Measurements from ENCODE around the gene BICC1. TPM values are rescaled to one million over a fixed set of nuclear protein-coding genes. Genes with fewer than 3 reads are reported as not detected.

Gene BICC1
- total and polyA plus RNA-seq, 2 of the 8 experiments (the other 6 are each of a cell fraction or from before 2014, with no cell fraction given): 0.20 to 0.73 TPM

GRCh38 chr10:58693919-58694318 lies 181.2 kb downstream of the BICC1 start:
- Histone ChIP-seq H4K20me1 (replicated peaks in 1 of 2; ENCODE audit: control insufficient read depth in 1 of 2, insufficient read depth in 2 of 2, low read length in 2 of 2) (no peaks in the 10 kb centered on the region), H3K18ac (ENCODE audit: extremely low read depth, low read length) (no peak overlapping the region), H4K91ac (replicated peaks; ENCODE audit: insufficient read length, low read length) (no peak overlapping the region), H2BK120ac (replicated peaks; ENCODE audit: low read depth, low read length) (no peak overlapping the region), H3K27ac (ENCODE audit: low read depth, low read length) (no peak overlapping the region), H3K9me3 (ENCODE audit: insufficient read depth in 2 of 2, low read depth in 1 of 2, low read length in 1 of 2) (no peaks in the 10 kb centered on the region; a peak in 1 of 4 replicates), H3K4ac (replicated peaks; ENCODE audit: insufficient read length, low read depth, low read length) (no peak overlapping the region), H3K23me2 (ENCODE audit: low read depth, low read length) (no peaks in the 10 kb centered on the region), H3K4me3 (ENCODE audit: extremely low read depth in 1 of 4, insufficient read depth in 2 of 4, low read depth in 3 of 4, low read length in 4 of 4) (no peak overlapping the region), H2BK20ac (ENCODE audit: low read length) (no peak overlapping the region), H2BK12ac (ENCODE audit: low read depth, low read length) (no peak overlapping the region), H4K8ac (ENCODE audit: extremely low read depth, insufficient read depth, low read length) (no peak overlapping the region), H3K14ac (ENCODE audit: insufficient read length) (no peak overlapping the region), H3K9ac (replicated peaks in 1 of 4; ENCODE audit: extremely low read depth in 1 of 4, low read depth in 3 of 4, low read length in 3 of 4) (no peak overlapping the region), H3K4me2 (ENCODE audit: insufficient read depth in 1 of 2, low read depth in 2 of 2, low read length in 2 of 2) (no peak overlapping the region), H2AK5ac (ENCODE audit: low read depth, low read length) (no peak overlapping the region), H4K5ac (ENCODE audit: insufficient read length, low read depth, low read length) (no peak overlapping the region), H2BK5ac (ENCODE audit: low read depth, low read length) (no peak overlapping the region), H2BK15ac (ENCODE audit: low read length) (no peak overlapping the region), H3K27me3 (replicated peaks in 1 of 4; ENCODE audit: control insufficient read depth in 3 of 4, extremely low read depth in 1 of 4, insufficient read depth in 3 of 4, low read length in 3 of 4) (no peaks in the 10 kb centered on the region), H3K79me2 (ENCODE audit: control insufficient read depth in 1 of 2, insufficient read depth in 2 of 2, low read length in 2 of 2) (no peaks in the 10 kb centered on the region), H3K23ac (ENCODE audit: insufficient read length) (no peak overlapping the region), H3K79me1 (ENCODE audit: low read depth, low read length) (no peaks in the 10 kb centered on the region), H2AFZ (ENCODE audit: low read length) (no peak overlapping the region), H3K4me1 (replicated peaks in 1 of 4; ENCODE audit: control insufficient read depth in 3 of 4, insufficient read depth in 4 of 4, low read length in 3 of 4) (peaks cover 0 to 4% (median 2%) of the 10 kb centered on the region in 4 experiments; a peak in 2 of 7 replicates), H3K56ac (replicated peaks; ENCODE audit: insufficient read length, low read depth, low read length) (no peak overlapping the region), H3K36me3 (ENCODE audit: control insufficient read depth in 2 of 4, insufficient read depth in 4 of 4, low read length in 3 of 4) (no peaks in the 10 kb centered on the region)
- TF ChIP-seq ZNF274 (IDR thresholded peaks at IDR 0.05; ENCODE audit: borderline replicate concordance, extremely low read depth, low read length): no peak
- no peak for TF ChIP-seq SAP30 (IDR thresholded peaks at IDR 0.05; ENCODE audit: insufficient read depth, insufficient replicate concordance, low read length)
- TF ChIP-seq JUND (IDR thresholded peaks at IDR 0.05; ENCODE audit: low read length): no peak
- TF ChIP-seq EGR1 (IDR thresholded peaks at IDR 0.05; ENCODE audit: borderline replicate concordance, low read depth, low read length): no peak
- no peak for TF ChIP-seq POLR2AphosphoS5 (IDR thresholded peaks at IDR 0.05; ENCODE audit: low read depth, low read length)
- TF ChIP-seq RFX5 (IDR thresholded peaks at IDR 0.05; ENCODE audit: borderline replicate concordance, low read depth, low read length): no peak
- TF ChIP-seq ASH2L (IDR thresholded peaks at IDR 0.05; ENCODE audit: low read length): no peak
- no peak for TF ChIP-seq RBBP5 (IDR thresholded peaks at IDR 0.05; ENCODE audit: borderline replicate concordance, low read depth, low read length)
- no peak for TF ChIP-seq SUZ12 (IDR thresholded peaks at IDR 0.05; ENCODE audit: low read length)
- no peak for TF ChIP-seq CBX5 (IDR thresholded peaks at IDR 0.05; ENCODE audit: low read depth, low read length)
- TF ChIP-seq CREB1 (IDR thresholded peaks at IDR 0.05): no peak
- no peak for TF ChIP-seq CHD2 (IDR thresholded peaks at IDR 0.05; ENCODE audit: low read length)
- no peak for TF ChIP-seq ATF3 (IDR thresholded peaks at IDR 0.05; ENCODE audit: insufficient read depth, low read depth, low read length)
- no peak for TF ChIP-seq SP4 (IDR thresholded peaks at IDR 0.05; ENCODE audit: low read length)
- CTCF ChIA-PET (ENCODE audit: partially characterized antibody): no interaction called here
- POLR2A ChIA-PET (ENCODE audit: partially characterized antibody): no interaction called here
- DNase-seq (ENCODE audit: low read depth in 1 of 2, low spot score in 2 of 2): no peak
- WGBS, 2 experiments (ENCODE audit: extremely low coverage in 1 of 2, insufficient coverage in 1 of 2, insufficient read length in 1 of 2, insufficient replicate concordance in 2 of 2, low coverage in 1 of 2, low lambda C conversion rate in 2 of 2, missing lambda C conversion rate in 1 of 2): 86% methylated on average over 2 of the region's 2 CpGs; no CpG with 5 or more reads in 1 of the 2 experiments
- no peak for FAIRE-seq
